Activated T-helper 9 cell treated with anti-CD3 and anti-CD28 coated beads, Interleukin-2, amount 50 U/mL, for 16 hours (primary cell): ENCODE data around the gene PKMYT1.

Experiments
- DNase-seq: peaks from one replicate; pipeline ENCODE4 v3.0.0-alpha.2; 2020; ENCODE audit warnings: low read depth

PKMYT1 gene

DNA sequence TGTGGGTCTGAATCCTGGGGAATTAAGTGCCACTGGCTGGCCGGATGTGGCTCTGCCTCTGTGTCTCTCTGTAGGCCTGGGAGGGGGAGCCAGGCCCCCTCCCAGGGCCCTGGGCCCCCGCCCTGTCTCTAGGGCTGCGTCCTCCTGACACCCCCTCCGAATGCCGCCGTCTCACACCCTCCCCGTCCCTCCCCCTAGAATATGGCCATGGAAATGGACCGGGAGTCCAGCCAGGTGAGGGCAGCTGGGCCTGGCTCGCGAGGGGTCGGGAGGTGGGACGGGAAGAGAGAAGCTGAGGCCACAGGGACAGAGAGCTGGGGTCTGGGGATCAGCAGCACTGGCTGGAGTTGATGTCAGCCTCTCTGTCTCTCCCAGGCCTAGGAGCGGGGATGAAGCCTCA lies 16.1 kb upstream of the PKMYT1 start:
- no peak for DNase-seq

GRCh38 chr16:2992383-2993081 lies 12.3 kb upstream of the PKMYT1 start:
- DNase-seq: no peak

DNA sequence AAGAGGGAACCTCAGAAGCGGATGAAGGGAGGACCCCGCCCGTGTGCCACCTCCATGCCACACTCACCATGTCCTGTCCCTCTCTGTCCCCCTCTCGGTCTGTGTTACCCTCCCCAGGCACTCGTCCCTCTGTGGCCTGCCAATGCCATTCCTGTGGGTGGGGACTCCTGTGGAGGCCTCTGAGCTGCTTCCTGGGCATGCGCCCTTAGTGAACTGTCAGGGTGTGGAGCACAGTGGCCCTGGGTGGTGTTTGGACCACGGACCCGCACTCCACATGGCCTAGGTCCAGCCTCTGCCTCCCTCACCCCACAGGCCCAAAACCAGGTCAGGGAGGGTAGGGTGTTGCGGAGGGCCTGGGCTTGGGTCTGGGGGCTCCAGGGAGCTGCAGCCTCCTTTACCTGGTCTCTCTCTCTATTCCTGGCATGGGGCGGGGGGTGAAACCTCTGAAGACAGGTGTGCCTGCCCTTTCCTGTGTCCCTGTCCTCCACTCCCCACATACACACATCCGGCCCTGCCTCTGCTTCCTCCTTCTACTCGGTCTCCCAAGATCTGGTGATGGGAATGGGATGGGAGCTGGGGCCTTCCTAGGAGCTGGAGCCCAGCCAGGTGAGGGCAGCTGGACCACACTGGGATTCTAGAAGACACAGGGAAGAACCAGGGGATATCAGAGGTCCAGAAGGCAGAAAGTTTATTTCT lies 11.5 kb upstream of the PKMYT1 start:
- no peak for DNase-seq

DNA sequence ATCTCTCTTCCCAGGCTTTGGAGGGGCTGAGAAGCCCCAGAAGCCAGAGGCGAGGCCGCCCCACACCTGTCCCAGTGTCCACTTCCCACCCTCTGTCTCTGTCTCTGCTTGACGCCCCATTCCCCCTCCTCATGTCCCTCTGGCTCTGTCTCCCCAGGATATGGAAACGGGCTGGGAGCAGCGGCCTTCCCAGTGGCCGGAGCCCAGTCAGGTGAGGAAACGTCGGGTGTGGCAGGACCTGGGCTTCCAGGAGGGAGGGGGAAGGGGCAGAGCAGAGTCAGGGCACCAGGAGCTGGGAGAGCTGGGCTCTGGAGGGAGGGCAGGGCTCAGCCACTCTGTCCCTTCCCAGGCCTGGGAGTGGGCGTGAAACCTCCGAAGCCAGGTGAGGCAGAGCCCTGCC lies 10.6 kb upstream of the PKMYT1 start:
- DNase-seq: no peak

DNA sequence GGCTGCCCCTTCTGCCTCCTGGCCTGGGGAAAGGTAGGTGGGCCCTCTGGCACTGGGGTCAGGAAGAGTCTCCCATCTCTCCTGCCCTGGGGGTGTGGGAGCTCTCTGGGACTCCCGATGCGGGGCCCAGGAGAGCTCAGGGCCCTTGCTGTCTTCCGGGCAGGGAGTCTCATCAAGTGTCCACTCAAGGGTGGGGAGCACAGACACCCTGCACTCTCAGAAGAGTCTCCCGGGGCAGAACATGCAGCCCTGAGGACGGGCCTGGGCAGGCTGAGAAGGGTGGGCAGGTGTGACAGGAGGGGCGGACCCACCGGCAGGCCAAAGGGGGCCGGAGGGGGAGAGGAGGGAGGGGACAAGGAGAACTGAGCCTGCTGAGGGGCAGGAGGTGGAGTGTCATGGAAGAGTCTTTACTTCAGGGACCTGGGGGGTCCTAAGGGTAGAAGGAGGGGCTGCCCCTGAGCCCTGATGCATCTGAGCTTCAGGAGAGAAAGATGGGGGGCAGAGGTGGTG lies 8.4 kb upstream of the PKMYT1 start:
- DNase-seq: no peak

- no peak for DNase-seq
Observed at GRCh38 chr16:2987833-2988232, 7.6 kb upstream of the PKMYT1 start.

DNA sequence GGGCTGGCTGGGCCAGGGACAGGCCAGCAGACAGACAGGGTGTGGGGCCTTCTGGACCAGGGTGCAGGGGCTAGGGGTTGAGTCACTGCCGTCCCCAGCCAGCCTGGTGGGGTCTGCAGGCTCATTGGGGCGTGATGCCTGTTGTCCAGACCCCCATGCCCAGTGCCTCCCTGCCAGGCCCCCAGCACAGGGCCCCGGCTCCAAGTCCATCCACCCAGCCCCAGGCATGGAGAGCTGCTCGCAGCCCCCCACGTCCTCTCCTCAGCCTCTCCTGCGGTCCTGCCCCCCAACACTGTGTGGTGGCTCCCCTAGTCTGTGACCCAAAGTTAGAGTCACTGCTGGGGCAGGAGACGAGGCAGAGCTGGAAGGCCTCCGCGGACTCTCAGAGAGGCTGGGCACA lies 7.0 kb upstream of the PKMYT1 start:
- no peak for DNase-seq

- no peak for DNase-seq
Observed at GRCh38 chr16:2986623-2987188, 6.5 kb upstream of the PKMYT1 start.

- DNase-seq: no peak
Observed at GRCh38 chr16:2985893-2986355, 5.7 kb upstream of the PKMYT1 start.

- DNase-seq: no peak
Observed at GRCh38 chr16:2985462-2985861, 5.2 kb upstream of the PKMYT1 start.

GRCh38 chr16:2983706-2984136 lies 3.5 kb upstream of the PKMYT1 start:
- peak; percentile 60 for DNase-seq

DNA sequence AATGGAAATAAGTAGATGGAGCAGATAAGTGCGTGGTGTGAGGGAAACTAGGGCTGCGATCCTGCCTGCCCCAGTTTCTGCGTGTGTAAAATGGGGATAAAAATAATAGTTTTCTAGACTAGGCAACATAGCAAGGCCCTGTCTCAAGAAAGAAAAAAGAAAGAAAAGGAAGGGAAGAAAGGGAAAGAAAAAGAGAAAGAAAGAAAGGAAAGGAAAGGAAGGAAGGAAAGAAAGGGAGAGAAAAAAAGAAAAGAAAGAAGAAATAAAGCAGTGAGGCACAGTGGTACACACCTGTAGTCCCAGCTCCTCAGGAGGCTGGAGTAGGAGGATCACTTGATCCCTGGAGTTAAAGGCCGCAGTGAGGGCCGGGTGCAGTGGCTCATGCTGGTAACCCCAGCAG lies 2.2 kb upstream of the PKMYT1 start:
- no peak for DNase-seq

GRCh38 chr16:2981899-2982250 lies 1.6 kb upstream of the PKMYT1 start:
- no peak for DNase-seq

DNA sequence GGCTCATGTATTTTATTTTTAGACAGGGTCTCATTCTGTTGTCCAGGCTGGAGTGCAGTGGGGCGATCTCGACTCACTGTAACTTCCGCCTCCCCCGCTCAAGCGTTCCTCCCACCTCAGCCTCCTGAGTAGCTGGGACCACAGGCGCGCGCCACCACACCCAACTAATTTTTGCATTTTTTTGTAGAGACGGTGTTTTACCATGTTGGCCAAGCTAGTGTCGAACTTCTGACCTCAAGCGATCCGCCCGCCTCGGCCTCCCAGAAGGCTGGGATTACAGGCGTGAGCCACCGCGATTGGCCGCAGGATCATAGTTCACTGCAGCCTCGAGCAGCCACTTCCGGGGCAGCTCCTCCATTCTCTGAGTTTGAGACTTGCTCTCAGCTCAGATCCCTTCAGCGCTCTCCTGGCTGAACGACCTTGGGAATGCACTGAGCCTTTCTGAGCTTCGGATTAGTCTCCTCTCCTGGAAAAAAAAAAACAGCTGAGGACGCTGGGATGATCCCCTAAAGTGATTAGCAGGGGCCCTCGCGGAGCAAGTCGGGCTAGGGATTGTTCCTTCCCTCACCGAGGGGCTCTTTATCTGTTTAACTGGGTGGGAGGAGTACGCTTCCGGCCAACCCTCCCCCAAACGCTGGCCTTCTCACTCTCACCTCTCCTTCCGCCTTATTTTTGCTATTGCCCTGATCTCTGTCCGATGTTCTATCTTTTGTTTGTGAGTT lies 1.1 kb upstream of the PKMYT1 start:
- DNase-seq: no peak

DNA sequence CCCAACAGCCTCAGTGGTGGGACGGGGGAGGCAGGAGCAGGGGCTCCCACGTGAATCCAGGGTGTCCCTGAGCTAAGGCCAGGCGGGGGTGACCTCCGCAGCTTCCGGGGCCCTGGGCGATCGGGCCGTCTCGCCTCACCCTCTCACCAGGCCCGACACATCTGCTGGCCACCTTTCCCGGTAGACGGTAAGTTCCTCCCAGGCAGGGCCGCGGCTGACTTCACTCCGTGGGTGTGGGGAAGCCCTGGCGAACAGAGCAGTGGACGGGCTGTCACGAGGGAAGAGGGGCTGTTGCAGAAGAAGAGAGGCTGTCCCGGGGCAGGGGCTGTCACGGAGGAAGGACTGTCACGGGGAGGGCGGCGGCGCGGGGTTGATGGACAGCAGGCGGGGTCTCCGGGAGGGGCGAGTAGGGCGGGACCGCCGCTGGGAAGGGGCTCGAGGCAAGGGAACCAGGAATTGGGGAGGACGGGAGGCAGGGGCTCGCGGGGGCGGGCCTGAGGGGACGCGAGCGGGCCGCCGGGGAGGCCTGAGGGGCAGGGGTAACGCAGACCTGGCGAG lies 498 bp downstream of the PKMYT1 start:
- no peak for DNase-seq

DNA sequence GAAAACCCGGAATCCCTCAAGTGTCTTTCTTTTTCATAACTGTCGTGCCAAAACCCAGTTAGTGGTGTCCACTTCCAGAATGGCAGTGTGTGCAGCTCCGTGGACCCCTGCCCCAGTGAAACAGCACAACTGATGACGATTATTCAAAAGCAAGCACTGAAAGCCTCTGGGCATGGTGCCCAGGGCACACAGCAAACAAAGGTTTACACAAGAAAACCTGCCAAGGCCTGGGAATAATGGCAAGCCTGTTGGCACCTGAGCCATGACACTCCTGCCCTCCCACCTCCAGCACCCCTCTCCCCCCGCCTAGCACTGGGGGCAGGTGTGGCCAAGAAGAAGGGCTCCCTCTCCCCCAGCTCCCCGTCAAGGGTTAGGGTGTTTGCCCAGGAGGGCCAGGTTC lies 2.8 kb downstream of the PKMYT1 start:
- no peak for DNase-seq

DNA sequence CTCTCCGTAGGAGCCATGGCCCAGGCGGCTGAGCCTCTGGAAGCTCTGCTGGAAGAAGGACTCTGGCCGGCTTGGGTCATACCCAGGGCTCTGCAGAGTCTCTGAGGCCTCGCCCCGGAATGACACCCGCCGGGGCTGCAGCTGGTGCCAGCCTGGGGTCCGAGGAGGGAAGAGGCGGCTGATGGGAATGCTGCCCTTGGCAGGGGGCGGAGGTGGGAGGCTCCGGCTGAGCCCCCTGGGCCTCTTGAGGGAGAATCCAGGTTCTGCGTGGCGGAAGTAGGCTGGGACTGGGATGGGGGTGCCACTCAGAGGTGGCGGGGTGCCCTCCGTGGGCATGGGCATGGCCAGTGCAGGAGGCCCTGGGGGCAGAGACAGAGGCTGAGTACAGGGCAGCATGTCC lies 3.6 kb downstream of the PKMYT1 start:
- no peak for DNase-seq

DNA sequence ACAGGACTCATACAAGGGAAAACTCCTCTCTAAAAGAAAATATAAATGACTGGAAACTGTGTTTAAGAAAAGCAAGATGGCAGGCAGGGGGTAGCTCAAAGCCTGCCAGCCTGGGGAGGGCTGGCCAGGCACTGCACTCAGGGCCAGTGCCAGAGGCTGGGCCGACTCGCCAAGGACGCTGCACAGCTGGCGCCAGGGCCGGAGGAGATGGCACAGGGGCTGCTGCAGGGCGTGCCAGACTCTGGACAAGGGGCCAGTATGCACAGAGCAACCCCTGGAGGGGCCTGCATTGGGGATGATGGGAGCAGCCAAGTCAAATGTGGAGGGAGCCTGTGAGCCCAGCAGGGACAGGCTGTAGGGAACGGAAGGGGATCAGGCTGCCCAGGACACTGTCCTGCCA lies 4.0 kb downstream of the PKMYT1 start:
- DNase-seq: no peak

GRCh38 chr16:2975161-2975795 lies 5.0 kb downstream of the PKMYT1 start:
- DNase-seq: no peak

GRCh38 chr16:2974319-2975056 lies 5.8 kb downstream of the PKMYT1 start:
- no peak for DNase-seq
